Raji (cell line): ENCODE results near the gene MC1R.

Experiments used
- POLR2A ChIP-seq: IDR thresholded peaks from 2 replicates; pipeline ENCODE4 v1.6.1; 2011; ENCODE audit warnings: low read depth, low read length, control low read depth; ENCODE audit not compliant: insufficient read depth

Gene MC1R

DNA sequence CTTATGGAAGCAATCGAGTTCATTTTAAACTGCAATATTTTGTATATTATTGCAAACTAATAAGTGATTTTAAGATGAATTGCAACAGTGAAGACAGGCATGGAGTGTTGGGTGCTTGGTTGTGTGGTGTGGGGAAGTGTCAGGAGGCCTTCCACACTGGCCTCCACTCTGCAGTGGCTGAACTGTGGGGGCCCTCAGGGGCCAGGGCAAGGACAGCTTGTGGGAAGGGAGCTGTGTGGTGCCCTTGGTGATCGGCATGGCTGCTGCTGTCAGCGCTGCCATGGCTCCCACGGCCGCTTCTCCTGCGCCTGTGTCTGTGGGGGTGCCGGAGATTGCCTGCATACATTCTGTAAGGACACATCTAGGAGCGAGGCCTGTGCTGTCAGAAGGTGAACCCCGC is 26.0 kb upstream of the MC1R start:
- TF ChIP-seq POLR2A = no peak

DNA sequence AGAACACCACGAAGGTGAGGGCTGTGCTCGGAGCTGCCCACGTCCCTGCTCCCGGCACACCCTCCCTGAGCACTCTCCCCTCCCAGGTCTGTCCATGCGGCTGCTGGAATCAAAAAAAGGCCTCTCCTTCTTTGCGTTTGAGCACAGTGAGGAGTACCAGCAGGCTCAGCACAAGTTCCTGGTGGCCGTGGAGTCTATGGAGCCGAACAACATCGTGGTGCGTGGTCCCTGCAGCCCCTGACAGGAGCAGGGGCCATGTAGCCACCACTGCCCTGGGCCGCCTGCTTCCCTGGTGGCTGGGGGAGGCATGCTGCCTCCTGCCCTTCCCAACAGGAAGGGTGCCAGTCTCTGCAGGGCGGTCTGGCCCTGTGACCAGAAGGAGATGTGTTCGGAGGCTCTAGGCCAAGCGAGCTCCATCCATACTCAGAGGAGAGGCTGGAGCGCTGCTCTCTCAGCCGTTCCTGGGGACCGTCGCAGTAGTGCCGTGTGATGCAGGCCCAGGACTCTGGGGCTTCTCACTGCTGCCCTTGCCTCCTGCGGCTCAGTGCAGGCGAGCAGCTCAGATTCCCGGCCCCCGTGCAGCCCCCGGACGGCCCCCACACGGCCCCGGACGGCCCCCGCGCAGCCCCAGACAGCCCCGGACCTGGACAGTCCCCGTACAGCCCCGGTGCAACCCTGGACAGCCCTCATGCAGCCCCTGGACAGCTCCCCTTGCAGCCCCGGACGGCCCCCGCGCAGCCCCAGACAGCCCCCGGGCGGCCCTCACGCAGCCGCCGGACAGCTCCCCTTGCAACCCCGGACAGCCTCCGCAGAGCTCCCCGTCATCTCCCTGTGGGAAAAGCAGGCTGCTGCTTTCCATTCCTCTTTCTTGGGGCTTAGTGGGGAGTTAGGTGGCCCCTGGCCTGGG is 24.8 kb upstream of the MC1R start:
- no peak for TF ChIP-seq POLR2A

- TF ChIP-seq POLR2A = no peak
These were observed 23.0 kb upstream of the MC1R start for GRCh38 chr16:89895482-89896250.

DNA sequence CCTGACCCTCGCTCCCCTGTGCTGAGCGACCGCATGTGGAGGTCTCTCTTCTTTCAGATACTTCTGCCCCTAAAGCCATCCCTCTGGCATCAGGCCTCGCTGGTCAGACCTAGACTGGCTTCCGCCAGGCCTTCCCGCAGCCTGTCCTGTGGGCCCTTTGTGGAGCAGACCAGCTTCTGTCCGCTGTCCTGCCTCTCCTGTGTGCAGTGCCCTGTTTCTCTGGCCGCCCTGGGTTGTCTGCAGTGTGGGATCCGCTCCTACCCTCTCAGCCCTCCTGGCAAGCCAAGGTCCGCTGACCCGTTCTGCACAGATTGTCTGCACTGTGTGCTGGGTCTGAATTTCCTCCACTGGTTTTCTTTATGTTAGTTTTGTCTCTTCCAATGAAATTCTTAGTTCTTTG is 21.5 kb upstream of the MC1R start:
- TF ChIP-seq POLR2A = no peak

- TF ChIP-seq POLR2A = no peak
These were observed 20.3 kb upstream of the MC1R start for GRCh38 chr16:89898201-89898967.

DNA sequence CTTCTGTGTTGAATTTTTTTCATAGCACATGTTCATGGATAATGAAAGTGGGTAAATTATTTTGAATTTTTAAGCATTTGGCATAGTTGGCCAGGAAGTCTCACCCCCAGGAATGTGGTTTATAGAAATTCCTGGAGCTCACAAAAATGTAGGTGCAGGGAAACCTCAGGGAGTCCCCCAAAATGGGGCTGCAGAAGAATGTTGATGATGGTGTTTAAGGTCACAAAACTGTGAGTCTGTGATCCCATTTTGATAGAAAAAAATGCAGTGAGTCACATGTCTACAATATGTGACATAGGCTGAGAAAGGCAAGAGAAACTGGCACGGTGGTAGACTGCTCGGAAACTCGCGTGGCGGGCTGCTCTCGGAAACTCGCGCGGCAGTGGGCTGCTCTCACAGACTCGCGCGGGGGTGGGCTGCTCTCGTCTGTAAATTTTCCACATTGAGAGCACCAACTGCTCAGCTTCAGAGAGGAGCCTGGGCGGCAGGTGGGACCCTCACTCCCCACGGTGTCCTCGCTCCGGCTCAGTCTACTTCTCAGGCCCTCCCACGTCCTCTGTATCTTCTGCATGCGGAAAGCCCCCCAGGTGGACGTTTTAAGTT is 18.7 kb upstream of the MC1R start:
- no peak for TF ChIP-seq POLR2A

- TF ChIP-seq POLR2A = no peak
These were observed 17.8 kb upstream of the MC1R start for GRCh38 chr16:89900885-89901284.

DNA sequence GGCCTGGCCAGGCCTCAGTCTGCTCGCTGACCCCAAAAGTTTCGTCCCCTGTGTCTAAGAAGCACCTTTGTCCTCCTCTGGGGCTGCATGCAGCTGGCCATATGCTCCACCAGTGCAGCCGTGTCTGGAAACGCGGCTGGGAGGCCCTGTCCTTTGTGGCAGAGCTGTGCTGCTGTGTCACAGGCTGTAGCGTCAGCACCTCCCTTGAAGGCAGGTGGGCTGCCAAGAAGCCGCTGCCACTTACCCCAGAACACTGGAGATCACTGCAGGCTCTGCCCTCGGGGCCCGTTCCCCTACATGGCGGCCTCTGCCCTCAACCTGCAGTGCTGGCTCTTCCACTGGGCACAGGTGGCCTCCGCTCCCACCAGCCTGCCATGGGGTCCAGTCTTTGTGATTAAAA is 15.7 kb upstream of the MC1R start:
- no peak for TF ChIP-seq POLR2A

GRCh38 chr16:89903908-89904515 is 14.7 kb upstream of the MC1R start:
- TF ChIP-seq POLR2A = no peak

DNA sequence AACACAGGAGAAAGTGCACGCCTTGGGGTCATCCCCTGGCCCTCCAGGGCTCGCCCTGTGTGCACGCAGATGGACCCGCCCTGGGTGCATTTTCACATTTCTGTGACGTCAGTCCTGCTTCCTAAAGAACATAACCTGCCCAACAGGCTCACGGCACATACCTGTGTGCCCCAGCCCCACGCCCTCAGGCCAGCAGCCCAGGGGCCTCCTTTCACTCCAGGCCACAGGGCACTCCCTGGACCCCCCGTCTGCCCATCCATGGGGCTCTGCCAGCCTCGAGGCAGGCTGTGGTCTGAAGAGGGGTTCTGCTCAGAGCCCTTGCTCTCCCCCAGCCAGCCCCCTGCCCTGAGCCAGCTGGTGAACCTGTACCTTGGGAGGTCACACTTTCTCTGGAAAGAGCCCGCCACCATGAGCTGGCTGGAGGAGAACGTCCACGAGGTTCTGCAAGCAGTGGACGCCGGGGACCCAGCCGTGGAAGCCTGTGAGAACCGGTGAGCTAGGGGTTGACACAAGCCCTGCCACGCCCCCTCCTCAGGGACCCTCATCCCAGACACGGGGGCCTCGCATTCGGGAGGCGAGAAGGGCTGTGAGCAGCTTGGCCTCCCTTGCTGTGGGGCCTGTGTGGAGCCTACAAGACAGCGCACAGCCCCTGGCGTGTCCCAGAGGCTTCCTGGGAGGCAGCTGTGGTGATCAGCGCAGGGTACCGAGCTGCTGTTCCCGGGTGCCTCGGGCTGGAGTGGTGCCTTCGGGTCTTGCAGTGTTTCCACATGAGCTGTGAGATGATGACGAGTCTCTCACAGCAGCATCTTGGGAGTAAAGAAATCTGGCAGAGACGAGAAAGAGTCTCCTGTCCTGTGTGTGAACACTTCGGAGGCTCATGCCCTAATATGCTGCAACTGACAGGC is 13.8 kb upstream of the MC1R start:
- TF ChIP-seq POLR2A = no peak

GRCh38 chr16:89905511-89906139 is 13.0 kb upstream of the MC1R start:
- TF ChIP-seq POLR2A = no peak

- no peak for TF ChIP-seq POLR2A
These were observed 12.3 kb upstream of the MC1R start for GRCh38 chr16:89906140-89907025.

DNA sequence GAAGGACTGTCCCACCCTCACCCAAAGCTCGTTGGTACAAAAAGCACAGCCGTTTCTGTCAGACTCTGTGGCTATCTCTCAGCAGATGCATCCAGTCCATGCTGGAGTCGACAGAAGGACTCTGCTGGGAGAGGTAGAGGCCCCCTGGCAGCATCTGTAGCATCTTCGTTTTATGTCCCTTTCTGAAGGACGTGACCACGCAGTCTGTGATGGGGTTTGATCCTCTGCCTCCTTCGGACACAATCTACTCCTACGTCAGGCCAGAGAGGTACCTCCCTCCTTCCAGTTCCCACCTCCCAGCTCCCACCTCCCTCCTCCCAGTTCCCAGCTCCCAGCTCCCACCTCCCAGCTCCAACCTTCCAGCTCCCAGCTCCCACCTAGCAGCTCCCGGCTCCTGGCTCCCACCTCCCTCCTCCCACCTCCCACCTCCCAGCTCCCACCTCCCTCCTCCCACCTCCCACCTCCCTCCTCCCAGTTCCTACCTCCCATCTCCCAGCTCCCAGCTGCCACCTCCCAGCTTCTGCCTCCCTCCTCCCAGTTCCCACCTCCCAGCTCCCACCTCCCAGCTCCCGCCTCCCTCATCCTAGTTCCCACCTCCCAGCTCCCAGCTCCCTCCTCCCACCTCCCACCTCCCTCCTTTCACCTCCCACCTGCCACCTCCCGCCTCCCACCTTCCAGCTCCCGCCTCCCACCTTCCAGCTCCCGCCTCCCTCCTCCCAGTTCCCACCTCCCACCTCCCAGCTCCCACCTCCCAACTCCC is 11.4 kb upstream of the MC1R start:
- TF ChIP-seq POLR2A = no peak
